Ureter (tissue), 1 donor: ENCODE data around the gene KCNE4. TPM values are rescaled to one million over a fixed set of nuclear protein-coding genes. Genes with fewer than 3 reads are reported as not detected.

Experiments
- DNase-seq: peaks from one replicate; pipeline ENCODE4 v3.0.0-alpha.2; 2020; ENCODE audit warnings: low spot score
- total RNA-seq: library from RNA; stranded (reverse); gene quantifications from one replicate; pipeline ENCODE4 v1.2.4, GENCODE V29; 2023
- donor health status: DM: yes; HTN: yes; CAD: no.

The KCNE4 gene
- total RNA-seq, 1 donor from 2014 or later = 9.1 TPM

DNA sequence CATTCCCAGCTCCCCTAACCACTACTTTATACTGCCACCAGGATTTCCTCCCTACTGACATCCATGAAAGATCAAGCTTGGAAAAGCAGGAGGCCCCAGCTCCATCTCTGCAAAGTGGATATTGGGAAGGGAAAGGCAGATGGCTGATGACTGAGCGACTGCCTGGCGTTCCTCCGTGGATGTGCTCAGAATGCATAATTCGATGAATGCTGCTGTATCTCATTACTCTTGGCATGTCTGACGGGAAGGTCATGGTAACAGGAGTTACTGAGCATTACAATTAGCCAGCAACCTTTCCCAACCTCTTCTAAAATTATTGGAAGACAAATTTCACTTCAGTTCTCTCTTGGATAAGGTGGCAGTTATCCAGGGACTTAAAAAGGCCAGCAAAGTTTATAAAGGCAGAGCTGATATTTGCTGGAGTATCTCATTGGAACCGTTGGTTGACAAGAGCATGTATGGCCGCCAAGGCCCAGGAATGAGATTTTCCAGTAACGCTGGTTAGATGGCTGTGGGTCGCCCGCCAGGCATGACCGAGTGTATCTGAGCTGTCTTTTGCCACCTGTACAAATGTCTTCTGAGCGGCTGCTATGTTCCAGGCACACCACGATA lies 34.5 kb downstream of the KCNE4 start:
- DNase-seq = no peak

DNA sequence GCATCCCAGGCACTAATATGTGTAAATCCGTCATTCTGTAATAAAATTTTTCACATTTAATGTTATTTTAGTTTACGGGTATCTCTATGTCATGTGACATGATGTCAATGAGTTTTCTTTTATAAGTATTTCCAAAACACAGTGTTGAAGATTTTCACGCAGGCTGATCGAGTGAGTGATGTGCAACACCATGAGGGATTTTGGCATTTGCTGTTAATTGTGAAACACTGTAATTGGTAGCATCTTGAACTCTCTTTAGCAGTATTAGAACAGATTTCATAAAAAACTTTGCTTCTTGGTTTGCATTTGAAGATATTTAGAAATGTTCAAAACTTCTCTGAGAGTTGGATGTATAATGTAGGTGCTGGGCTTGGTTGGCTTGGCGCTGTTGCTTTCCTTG lies 35.5 kb downstream of the KCNE4 start:
- DNase-seq = no peak

DNA sequence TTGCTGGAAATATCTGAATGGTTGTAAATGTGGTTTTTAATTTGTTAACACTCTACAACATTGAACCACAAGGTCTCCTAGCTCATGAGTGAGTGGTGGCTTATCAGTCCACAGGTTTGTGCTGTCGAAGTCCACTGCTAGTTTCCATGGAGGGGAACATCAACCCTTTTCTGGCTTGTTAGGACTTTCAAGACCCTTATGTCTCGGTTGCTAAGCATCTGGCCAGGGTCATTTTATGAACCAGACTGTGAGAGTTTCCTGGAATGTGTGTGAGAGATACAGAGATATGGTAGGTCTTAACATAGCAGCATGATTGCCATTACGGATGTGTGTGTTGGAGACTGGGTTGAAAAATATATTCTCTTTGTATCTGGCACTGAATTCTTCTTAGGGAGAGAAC lies 36.9 kb downstream of the KCNE4 start:
- no peak for DNase-seq

DNA sequence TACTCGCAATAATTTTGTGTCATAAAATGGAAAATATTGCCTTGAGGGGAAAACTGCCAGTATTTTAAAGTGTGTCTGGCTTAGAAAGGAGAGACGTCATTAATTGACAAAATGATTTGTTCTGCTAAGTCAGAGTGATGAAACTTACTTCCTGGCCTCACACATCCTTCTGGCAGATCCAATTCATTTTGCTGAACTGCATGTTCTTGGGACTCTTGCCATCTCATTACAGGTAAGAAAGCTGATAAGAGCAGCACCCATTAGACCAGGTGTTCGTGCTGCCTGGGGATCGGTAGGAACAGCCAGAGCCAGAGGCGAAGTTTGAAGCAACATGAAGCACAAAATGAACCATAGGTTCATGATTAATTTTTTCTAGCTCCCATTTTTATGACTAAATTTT lies 38.0 kb downstream of the KCNE4 start:
- no peak for DNase-seq

DNA sequence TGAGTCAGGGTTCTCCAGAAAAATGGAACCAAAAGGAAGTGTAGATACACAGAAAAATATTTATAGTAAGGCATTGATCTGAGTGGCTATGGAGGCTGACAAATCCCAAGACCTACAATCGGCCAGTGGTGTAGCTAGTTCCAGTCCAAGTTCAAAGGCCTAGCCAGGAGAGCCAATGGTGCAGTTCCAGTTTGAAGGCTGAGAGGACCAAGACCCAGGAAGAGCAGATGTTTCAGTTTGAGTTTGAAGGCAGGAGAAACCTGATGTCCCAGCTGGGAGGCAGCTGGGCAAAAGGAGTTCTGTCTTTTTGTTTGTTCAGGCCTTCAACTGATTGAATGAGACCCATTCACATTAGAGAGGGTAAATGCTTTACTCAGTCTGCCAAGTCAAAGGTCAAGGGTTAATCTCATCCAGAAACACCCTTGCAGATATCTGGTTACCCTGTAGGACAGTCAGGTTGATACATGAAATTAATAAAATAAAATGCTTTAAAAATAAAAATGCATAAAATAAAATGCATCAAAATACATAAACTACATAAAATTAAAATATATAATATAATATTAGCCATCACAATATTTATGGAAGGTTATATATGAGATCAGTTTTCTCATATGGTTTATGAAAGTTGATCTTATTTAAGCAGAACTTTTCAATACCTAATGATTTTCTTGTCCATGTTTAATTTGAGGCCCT lies 38.7 kb downstream of the KCNE4 start:
- DNase-seq = no peak

DNA sequence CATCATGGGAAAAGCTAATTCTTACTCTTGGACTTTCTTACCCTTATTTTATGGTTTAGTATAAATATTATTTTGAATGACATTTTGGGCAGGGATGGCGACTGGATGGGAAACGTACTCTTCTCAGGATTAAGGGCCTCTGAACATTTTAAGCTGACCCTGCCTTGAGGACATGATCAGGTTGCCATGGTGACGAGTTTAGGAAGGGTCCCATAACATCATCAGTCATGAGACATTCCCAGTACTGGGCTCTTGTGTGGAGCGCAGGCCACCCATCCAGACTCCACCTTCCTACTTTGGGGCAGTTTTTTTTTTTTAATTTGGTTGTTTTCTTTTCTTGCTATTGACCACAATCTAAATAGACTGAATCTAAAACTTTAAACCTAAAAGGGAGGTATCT lies 40.7 kb downstream of the KCNE4 start:
- no peak for DNase-seq

DNA sequence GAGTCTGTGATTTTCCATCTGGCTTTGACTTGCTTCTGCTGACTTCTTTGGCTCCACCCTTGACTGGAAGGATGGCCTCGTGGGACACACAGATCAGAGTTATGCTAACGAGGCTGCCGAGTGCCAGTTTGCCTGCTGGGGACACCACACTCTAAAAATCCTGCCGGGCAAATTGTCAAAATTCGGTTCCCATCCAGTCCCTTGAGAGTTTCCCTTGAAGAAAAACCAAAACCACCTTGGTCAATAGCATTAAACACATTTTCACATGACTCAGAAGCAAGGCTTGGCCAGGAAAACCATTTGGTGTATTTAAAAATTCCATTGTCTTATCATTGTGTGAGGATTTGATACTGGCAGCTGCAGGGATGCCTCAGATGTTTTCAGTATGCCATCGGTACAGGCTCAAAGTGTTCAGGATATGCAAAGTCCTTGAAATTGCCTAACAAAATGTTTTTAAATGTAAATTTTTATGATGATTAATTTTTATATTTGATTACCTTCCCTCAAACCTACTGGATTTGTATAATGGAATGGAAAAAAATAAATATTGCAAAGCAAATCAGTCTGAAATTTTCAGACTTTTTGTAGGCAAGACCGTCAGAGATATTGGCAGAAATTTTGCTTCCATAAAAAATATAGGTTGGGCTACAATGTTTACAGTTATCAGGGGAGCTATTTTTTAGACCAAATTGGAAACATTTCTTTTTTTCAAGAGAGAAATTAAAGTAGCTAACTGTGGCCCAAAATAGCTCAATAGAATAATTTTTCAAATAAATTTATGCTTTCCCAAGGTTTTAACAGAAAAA lies 41.6 kb downstream of the KCNE4 start:
- DNase-seq = no peak

DNA sequence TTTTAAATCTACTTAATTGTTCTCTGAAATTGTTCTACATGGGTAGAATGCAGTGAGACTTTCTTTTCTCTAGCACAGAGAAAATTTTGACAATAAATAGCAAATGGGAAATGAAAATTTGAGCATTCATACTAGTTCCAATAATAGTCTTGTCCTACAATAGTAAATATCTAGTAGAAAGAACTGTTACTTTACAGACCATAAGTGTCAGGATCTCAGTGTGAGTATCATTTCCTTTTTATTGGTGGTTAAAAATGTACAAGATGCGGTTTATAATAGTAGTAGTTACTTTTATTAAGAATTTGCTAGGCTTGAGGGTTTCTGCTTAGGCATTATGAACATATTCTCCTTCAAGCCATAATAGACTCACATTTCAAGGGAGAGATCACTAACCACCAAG lies 43.2 kb downstream of the KCNE4 start:
- no peak for DNase-seq

DNA sequence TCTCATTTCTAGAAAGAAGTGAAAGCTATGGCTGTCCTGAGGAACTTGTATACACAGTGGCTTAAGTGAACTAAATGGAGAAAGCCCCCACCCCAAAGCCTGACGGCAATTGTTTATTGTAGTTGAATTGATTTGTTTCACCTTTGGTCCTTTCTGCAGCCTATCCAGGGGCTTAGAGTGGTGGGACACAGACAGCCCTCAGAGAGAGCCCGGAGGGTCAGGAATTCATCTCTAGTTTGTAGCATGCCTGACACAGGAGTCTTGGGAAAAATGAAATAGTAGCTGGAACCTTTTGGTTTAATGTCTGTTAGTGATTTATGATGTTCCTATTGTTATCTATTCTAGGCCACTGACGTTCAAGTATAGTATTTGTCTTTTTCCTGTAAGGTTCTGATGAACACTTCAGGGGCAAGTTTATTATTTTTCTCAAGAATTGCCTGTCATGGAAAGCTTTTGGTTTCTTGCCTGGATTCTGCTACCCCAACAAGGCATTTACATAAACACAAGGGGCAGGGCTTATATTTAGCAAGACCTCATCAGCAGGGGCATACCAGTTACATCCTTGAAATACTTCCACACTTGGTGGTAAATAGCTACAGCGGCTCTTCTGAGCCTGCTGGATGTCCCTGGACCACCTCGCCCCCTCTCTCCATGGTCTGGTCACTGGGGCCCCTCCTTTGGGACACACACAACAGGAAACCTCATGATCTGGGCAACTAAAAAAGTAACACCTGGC lies 44.4 kb downstream of the KCNE4 start:
- no peak for DNase-seq

DNA sequence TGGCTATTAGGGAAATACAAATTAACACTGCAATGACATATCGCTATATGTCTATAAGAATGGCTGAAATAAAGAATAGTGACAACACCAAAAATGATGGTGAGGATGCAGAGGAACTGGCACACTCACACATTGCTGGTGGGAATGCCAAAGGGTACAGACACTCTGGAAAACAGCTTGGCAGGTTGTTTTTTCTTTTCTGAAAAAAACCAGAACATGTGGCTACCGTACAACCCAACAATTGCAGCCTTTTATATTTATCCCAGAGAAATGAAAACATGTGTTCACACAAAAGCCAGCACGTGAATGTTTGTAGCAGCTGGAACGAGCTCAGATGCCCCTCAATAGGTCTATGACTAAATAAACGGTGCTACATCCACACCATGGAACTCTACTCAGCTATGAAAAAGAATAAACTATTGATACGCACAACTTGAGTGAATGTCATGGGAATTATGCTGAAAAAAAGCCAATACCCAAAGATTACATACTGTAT lies 45.9 kb downstream of the KCNE4 start:
- no peak for DNase-seq

DNA sequence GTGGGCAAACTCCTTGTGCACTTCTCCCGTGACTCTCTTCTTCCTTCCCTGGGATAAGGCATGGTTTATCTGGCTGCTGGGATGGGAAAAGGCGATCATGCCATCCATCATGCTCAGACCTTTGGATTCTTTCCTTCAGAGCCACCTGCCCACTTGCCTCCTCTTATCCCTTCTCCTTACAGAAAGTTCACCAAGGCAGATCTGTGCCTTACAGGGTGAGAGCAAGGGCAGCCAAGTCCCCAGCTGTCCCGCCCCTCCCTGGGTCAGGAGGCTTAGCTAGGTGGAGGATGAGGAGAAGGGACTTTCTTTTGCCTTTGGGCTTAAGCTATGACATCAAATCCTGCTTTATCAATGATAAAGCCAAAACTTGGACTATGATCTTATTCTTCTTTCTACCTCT lies 47.6 kb downstream of the KCNE4 start:
- DNase-seq = no peak

DNA sequence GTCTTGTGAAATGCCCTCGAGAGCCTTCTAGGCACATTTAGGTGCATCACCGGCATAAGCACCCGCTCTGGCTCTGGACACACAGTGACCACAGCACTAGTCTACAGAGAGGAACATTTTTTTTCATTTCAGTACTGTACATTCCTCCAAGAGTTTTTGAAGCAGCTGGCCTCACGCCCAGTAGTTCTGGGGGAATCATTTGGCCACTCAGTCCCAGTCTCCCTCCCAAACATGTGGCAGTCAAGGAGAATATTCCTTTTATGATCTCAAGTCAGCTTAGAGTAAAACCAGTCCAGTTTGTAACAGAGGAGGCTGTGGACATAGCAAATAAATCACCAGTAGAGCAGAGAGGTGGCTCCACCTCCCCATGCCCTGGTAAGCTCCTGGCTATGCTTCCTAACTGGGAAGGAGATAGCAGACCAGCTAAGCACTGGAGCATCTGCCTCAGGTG lies 48.1 kb downstream of the KCNE4 start:
- DNase-seq = peak; percentile 80

DNA sequence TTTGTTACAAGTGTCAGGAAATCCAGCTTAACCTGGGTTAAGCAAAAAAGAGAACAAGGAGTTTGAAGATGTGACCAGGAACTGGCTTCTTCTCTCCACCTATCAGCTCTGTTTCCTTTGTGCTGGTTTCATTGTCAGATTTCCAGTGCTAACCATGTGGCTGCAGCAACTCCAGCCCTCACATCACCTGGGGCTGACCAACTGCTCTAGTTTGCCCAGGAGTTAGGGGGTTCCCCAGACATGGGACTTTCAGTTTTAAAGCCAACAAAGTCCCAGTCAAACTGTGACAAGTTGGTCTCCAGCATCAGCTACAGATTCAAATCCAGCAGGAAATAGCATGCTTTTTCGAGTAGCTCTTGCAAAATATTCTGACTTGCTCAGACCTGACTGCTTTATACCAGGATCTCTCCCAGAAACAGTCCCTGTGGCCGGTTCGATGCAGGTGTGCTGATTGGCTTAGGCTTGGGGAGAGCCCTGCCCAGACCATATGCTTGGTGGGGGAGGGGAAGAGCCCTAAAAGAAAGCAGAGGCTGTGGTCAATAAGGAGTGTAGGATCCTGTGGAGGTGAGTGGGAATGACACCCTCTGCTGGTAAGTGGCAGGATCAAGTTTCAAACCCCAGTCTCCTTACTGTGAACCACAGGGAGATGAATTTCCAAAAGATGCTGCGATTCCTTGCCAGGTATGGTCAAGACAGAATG lies 49.5 kb downstream of the KCNE4 start:
- DNase-seq = no peak

DNA sequence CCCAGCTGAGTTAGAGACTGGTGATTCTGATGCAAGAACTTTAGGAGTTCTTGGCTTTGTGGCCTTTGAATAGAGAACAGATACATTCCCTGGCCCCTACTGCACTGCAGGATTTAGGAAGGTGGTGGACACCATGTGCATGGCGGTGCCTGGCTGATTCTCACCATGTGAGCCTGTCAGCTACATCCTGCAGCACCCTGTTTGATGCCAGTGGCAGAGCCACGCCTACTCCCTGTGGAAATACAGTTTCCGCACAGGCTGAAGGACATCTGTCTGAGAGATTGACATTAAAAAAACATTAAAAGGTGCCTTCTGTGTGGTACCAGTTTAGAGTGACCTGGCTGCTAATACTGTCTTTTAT lies 50.0 kb downstream of the KCNE4 start:
- DNase-seq = no peak

DNA sequence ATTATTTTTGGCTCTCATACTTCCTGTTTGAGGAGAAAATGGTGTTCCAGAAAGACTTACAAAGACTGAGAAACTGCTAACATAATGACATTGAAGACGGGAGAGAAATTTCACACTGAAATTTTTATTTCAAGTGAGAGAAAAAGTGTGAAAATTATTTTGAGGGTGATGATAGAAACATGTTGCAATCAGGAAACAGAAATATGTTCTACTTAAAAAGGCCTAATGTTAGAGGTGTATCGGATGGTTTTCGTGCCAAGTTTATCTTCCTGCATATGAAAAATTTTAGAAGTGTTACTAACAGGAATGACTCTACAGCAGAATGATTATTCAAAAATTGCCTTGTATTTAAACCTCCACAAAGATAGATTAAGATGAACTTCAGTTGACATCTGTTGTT lies 50.5 kb downstream of the KCNE4 start:
- DNase-seq = no peak

DNA sequence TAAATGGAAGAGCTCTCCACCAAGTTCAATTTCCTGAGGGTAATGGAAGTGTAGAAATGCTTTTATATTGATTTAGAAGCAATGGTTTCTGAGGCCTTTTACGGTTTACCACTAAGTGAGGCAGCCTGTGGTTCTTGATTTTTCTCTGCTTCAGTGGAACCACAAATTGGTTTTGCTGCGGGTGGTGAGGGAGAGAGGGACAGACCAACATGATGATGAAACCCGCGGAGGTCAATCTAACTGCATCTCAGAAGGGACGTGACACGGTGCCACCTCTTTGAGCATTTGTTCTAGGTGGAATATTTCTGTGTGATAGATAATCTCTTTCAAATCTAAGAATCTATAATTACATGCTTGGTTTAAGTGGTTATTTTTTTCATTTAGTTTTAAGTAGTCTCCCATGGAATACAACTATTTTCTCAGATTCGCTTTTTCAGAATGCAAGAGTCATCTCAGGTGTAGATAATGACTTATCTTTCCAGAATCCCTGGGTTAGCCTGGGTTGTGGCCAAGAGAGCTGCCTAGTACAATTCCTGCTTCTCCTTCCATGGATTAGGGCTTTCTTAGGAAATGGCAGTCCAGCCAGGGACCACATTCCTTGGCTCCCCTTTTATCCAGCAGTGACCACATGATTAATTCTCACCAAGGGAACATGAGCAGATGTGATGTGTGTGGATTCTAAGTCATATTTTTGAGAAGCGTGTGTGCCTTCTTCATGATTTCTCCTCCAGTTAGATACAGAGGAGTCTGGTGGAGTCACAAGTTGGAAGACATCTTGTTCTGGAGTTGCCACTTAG lies 52.5 kb downstream of the KCNE4 start:
- DNase-seq = no peak
